Measurements from ENCODE around the gene SNTA1.
"Not testable (repeated sequence)": the region's sequence is repeated elsewhere in the genome, so short reads cannot be mapped to it uniquely, and the experiment has no call there.

Gene SNTA1

GRCh38 chr20:33443512-33444239, at the start of gene SNTA1:
Gene SNTA1, minus strand, starts transcription at chr20:33443763. Its CDS starts 143 bp downstream, at chr20:33443620.
- peak; percentile 96 for DNase-seq

DNA sequence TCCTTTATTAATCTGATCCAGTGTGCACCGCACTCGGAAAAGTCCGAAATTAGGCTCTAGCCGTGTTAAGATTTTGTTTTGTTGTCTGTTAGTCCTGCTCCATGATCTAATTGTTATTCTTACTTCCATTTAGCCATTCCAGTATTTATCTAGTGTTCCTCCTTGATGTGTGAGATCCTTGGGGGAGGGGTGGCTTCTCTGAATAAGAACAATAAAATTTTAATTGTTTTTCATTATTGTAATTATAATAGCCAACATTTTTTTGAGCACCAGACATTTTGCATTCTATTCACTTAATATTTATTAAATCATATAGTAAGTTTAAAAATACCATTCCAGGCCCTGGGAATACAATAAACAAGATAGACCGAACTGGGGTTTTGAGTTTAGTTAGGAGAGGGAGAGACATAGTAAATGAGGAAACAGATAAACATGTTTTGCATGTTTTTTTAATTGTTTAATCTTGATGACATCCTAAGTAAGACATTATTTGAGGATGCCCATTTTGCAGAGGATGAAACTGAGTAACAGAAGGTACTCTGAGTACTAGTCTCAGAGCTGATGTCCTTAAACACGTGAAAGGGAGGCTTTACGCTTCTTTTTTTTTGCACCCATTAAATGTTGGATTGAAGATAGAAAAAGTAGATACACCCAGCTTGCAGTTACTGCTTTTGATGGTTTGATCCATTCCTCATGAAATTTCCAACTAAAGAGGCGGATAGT, 47.5 kb upstream of the SNTA1 start:
- no peak for DNase-seq

- DNase-seq: no peak
Observed at GRCh38 chr20:33490023-33490933, 46.7 kb upstream of the SNTA1 start, which contains the start of gene CBFA2T2. Gene CBFA2T2, plus strand, starts transcription at chr20:33490096. Its CDS starts 172 bp downstream, at chr20:33490268.

DNA sequence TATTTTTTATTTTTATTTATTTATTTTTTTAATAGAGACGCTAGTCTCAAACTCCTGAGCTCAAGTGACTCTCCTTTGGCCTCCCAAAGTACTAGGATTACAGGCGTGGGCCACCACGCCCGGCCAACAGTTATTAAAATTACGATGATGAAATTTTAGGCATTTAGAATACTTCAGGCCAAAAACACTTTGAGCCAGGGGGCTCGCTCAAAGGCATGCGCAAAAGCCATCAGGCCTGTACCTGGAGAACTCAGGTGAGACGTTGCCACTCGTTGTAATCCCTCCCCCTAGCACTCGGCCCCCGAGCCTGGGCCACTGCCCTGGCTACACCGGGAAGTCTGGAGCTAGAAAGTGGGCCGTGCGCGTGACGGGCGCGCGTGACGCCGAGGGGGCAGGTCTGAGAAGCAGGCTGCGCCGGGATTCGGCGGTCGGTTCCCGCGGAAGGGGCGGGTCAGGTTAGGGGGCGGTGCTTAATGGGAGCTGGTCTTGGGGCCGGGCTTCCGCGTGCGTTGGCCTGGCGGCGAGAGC, 46.0 kb upstream of the SNTA1 start:
- peak; percentile 99 for DNase-seq

- DNase-seq: not testable (repeated sequence)
Observed at GRCh38 chr20:33488661-33489494, 45.3 kb upstream of the SNTA1 start.

DNA sequence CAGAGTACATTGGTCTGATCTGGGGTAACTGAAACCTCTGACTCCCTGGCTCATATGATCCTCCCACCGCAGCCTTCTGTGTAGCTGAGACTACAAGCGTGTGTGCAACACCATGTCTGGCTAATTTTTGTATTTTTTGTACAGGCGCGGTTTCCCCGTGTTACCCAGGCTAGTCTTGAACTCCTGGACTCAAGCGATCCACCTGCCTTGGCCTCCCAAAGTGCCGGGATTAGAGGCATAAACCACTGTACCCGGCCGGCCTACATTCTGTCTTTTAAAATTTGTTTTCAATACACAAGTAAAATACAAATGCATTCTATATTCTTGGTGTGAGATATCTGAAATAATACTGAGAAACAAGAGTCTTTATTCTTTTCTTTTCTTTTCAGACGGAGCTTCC, 44.6 kb upstream of the SNTA1 start:
- DNase-seq: no peak

DNA sequence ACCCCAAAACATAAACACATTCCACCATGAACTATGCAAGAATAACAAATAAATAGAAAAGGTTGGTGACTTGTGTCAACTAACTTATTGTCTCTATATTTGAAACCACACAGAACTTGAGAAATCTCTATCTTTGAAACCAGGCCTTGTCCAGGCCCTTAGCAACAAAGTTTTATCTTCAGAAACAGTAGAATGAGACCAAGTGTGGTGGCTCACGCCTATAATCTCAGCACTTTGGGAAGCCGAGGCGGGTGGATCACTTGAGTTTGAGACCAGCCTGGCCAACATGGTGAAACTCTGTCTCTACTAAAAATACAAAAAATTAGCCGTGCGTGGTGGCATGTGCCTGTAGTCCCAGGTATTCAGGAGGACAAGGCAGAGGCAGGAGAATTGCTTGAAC, 39.6 kb upstream of the SNTA1 start:
- DNase-seq: not testable (repeated sequence)

- DNase-seq: no peak
Observed at GRCh38 chr20:33482581-33482980, 39.0 kb upstream of the SNTA1 start.

- no peak for DNase-seq
Observed at GRCh38 chr20:33481431-33481941, 37.9 kb upstream of the SNTA1 start.

- no peak for DNase-seq
Observed at GRCh38 chr20:33480048-33480447, 36.5 kb upstream of the SNTA1 start.

DNA sequence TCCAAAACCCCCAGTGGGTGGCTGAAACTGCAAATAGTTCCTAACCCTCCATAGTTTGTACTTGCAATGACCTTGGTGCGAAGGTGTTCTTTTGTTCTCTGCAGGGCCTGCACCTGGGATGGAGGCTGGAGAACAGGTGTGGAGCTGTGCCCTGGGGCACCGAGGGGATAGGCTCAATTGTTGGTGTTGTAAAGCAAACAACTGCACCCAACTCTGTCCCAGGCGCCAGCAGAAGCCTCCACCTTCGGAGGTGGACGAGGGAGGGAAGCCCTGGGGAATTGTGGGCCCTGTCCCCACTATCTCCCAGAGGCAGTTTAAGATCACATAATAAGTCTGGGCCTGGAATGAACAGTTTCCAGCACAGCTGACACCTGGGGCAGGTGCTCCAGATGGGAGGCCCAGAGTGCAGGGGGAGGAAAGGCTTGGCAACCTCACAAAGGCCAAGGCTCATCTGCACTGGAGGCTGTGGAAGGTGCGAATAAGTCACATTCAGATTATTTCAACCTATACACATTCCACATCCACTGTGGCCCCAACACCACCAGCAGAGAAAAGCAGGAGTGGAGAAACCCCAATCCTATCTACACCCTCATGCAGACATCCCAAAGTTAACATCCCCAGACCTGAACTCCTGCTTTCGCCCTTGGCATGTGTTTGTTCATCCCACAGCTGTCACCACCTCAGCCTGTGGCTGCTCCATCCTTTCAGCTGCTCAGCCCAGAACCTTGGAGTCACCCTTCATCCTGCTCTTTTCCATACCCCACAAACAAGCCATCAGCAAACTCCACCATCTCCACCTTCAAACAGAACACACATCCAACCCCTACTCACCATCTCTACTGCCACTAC, 34.0 kb upstream of the SNTA1 start:
- no peak for DNase-seq

- no peak for DNase-seq
Observed at GRCh38 chr20:33475381-33476152, 32.0 kb upstream of the SNTA1 start.

- no peak for DNase-seq
Observed at GRCh38 chr20:33474963-33475362, 31.4 kb upstream of the SNTA1 start.

DNA sequence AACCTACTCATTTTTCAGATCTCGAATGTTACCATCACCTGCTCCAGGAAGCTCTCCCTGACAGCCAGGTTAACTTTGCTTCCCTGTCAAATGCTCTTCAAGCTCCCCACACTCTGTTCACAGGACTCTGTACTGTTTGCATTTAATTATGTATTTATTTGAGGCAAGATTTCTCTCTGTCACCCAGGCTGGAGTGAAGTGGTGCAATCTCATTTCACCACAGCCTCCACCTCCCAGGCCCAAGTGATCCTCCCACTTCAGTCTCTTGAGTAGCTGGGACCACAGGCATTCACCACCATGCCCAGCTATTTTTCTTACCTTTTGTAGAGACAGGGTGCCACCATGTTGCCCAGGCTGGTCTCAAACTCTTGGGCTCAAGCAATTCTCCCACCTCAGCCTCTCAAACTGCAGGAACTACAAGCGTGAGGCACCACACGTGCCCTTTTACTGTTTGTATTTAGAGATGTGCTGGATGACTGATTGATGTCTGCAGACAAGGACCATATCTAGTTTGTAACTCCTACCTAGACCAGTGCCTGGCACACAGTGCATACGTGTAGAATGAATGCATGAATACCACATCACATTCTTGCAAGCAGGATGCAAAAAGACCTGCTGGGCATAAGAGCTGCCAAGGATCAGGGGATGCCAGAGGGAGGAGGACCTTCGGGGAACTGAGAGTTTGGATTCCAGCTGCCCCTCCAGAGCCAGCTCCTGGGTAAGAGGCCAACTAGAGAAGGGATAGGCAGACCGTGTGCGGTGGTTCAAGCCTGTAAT, 30.7 kb upstream of the SNTA1 start:
- DNase-seq: no peak

GRCh38 chr20:33472868-33473435, 29.4 kb upstream of the SNTA1 start:
- no peak for DNase-seq

- no peak for DNase-seq
Observed at GRCh38 chr20:33470866-33471265, 27.3 kb upstream of the SNTA1 start.

DNA sequence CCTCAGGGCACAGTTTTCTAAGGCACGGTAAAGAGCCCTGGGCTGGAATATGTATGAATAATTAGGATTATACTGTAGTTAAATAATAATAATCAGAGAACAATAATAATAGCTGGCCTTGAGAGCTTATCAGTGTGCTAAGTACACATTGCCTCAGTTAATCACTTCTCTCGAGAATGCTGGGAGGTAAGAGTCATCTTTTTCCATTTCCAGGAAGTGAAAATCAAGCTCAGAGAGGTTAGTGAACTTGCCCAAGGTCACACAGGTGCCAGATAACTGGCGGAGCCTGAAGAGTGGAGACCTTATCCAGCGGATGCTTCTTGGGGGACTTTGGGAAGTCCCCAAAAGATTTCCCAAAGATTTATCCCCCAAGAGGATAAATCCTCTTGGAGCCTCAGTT, 26.9 kb upstream of the SNTA1 start:
- no peak for DNase-seq

DNA sequence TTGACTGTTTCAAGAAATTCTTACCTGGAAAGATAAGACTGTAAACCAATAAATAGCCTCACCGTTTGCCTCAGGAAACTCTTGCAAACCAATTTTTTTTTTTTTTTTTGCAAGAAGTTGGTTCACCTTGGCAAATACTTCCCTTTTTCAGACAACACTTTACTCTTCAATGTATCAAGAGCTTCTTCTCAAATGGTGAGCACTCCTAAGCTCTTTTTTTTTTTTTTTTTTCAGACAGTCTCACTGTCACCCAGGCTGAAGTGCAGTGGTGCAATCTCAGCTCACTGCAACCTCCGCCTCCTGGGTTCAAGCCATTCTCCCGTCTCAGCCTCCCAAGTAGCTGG, 22.7 kb upstream of the SNTA1 start:
- no peak for DNase-seq

All from CD4-positive, alpha-beta T cell treated with Interleukin-6 for 4 hours (primary cell).